Bronchus fibroblast of lung (primary cell): ENCODE results near the gene MAPK8IP3. TPM values are rescaled to one million over a fixed set of nuclear protein-coding genes. Genes with fewer than 3 reads are reported as not detected.

ENCODE experiments used
- total RNA-seq: library from RNA; depleted of rRNA; stranded (reverse); fragments of >200 nt; gene quantifications from 2 replicates; pipeline ENCODE4 v1.2.3, GENCODE V29; 2015

The MAPK8IP3 gene
- 20.0 and 22.4 TPM in 2 replicates for total RNA-seq

GRCh38 chr16:1705688-1706385, at the start of gene MAPK8IP3:
TSS of gene MAPK8IP3 (plus strand) at chr16:1706195. CDS start at chr16:1706340, 145 bp downstream.

GRCh38 chr16:1677942-1678499, 28.0 kb upstream of the MAPK8IP3 start, which contains the start of gene JPT2:
TSS of gene JPT2 (plus strand) at chr16:1678279. CDS start at chr16:1678313, 34 bp downstream.

GRCh38 chr16:1771188-1771863, 65.3 kb downstream of the MAPK8IP3 start, which contains the start of gene NME3:
TSS of gene NME3 (minus strand) at chr16:1771543. CDS start at chr16:1771534, 9 bp downstream.

GRCh38 chr16:1772362-1772907, 66.4 kb downstream of the MAPK8IP3 start, which contains the start of gene EME2:
TSS of gene EME2 (plus strand) at chr16:1772810. CDS start at chr16:1773228, 418 bp downstream.

GRCh38 chr16:1772908-1773702, 67.1 kb downstream of the MAPK8IP3 start, which contains the start of gene MRPS34:
TSS of gene MRPS34 (minus strand) at chr16:1773134. CDS start at chr16:1773119, 15 bp downstream.

GRCh38 chr16:1782408-1783264, 76.6 kb downstream of the MAPK8IP3 start, which contains the start of the genes NUBP2 and SPSB3:
TSS of gene NUBP2 (plus strand) at chr16:1782960. CDS start at chr16:1783021, 61 bp downstream.
TSS of gene SPSB3 (minus strand) at chr16:1782571. CDS start at chr16:1781483, 1,088 bp downstream.

GRCh38 chr16:1793578-1794220, 87.7 kb downstream of the MAPK8IP3 start, which contains the start of gene IGFALS:
TSS of gene IGFALS (minus strand) at chr16:1793705. CDS start at chr16:1793652, 53 bp downstream.

Other genes with a start within 250 kb of the MAPK8IP3 start
- gene CLCN7, start 231.2 kb upstream of the MAPK8IP3 start, total RNA-seq = 35.7 and 42.4 TPM in 2 replicates
- gene PTX4, start 217.3 kb upstream of the MAPK8IP3 start, total RNA-seq = 0.15 and 0.17 TPM in 2 replicates
- 23.0 and 28.1 TPM in 2 replicates for gene TELO2, start 212.8 kb upstream of the MAPK8IP3 start, total RNA-seq
- 12.9 and 13.6 TPM in 2 replicates for gene TMEM204, start 172.5 kb upstream of the MAPK8IP3 start, total RNA-seq
- gene IFT140, start 94.1 kb upstream of the MAPK8IP3 start, total RNA-seq = 15.3 and 23.6 TPM in 2 replicates
- gene CRAMP1, start 93.8 kb upstream of the MAPK8IP3 start, total RNA-seq = 5.5 and 6.6 TPM in 2 replicates
- 43.7 and 48.3 TPM in 2 replicates for gene JPT2, start 27.9 kb upstream of the MAPK8IP3 start, total RNA-seq
- gene NME3, start 65.3 kb downstream of the MAPK8IP3 start, total RNA-seq = 73.6 and 90.8 TPM in 2 replicates
- gene EME2, start 66.6 kb downstream of the MAPK8IP3 start, total RNA-seq = 2.4 and 2.5 TPM in 2 replicates
- gene MRPS34, start 66.9 kb downstream of the MAPK8IP3 start, total RNA-seq = 155 TPM in 2 replicates
- gene SPSB3, start 76.4 kb downstream of the MAPK8IP3 start, total RNA-seq = 31.8 and 35.5 TPM in 2 replicates
- 111 and 116 TPM in 2 replicates for gene NUBP2, start 76.8 kb downstream of the MAPK8IP3 start, total RNA-seq
- 0.30 TPM in 1 of 2 replicates, not detected in the other for gene IGFALS, start 87.5 kb downstream of the MAPK8IP3 start, total RNA-seq
- gene HAGH, start 120.6 kb downstream of the MAPK8IP3 start, total RNA-seq = 62.4 and 71.3 TPM in 2 replicates
- 33.6 and 52.6 TPM in 2 replicates for gene FAHD1, start 121.0 kb downstream of the MAPK8IP3 start, total RNA-seq
- gene MEIOB, start 166.0 kb downstream of the MAPK8IP3 start, total RNA-seq = 0.30 TPM in 1 of 2 replicates, not detected in the other
- gene HS3ST6, start 212.2 kb downstream of the MAPK8IP3 start, total RNA-seq = not detected in 2 replicates
- gene MSRB1, start 237.0 kb downstream of the MAPK8IP3 start, total RNA-seq = 9.8 and 12.0 TPM in 2 replicates
- gene RPL3L, start 248.5 kb downstream of the MAPK8IP3 start, total RNA-seq = not detected in 2 replicates